ENCODE data around the gene PLAC9.

- TF ChIP-seq, protein P1, sequence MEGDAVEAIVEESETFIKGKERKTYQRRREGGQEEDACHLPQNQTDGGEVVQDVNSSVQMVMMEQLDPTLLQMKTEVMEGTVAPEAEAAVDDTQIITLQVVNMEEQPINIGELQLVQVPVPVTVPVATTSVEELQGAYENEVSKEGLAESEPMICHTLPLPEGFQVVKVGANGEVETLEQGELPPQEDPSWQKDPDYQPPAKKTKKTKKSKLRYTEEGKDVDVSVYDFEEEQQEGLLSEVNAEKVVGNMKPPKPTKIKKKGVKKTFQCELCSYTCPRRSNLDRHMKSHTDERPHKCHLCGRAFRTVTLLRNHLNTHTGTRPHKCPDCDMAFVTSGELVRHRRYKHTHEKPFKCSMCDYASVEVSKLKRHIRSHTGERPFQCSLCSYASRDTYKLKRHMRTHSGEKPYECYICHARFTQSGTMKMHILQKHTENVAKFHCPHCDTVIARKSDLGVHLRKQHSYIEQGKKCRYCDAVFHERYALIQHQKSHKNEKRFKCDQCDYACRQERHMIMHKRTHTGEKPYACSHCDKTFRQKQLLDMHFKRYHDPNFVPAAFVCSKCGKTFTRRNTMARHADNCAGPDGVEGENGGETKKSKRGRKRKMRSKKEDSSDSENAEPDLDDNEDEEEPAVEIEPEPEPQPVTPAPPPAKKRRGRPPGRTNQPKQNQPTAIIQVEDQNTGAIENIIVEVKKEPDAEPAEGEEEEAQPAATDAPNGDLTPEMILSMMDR (IDR thresholded peaks at IDR 0.05; ENCODE audit: insufficient read depth, low read length) = no peak
- TF ChIP-seq POLR2AphosphoS5 (IDR thresholded peaks at IDR 0.05; ENCODE audit: low read depth) = no peak
These were observed 38.3 kb upstream of the PLAC9 start for GRCh38 chr10:80094231-80094630.
